ENCODE data around the gene CD300A. TPM values are rescaled to one million over a fixed set of nuclear protein-coding genes. Genes with fewer than 3 reads are reported as not detected.

Gene CD300A
- polyA plus RNA-seq, 1 donor (not counting 4 experiments of a cell fraction or from before 2014, with no cell fraction given): 0.07 TPM

DNA sequence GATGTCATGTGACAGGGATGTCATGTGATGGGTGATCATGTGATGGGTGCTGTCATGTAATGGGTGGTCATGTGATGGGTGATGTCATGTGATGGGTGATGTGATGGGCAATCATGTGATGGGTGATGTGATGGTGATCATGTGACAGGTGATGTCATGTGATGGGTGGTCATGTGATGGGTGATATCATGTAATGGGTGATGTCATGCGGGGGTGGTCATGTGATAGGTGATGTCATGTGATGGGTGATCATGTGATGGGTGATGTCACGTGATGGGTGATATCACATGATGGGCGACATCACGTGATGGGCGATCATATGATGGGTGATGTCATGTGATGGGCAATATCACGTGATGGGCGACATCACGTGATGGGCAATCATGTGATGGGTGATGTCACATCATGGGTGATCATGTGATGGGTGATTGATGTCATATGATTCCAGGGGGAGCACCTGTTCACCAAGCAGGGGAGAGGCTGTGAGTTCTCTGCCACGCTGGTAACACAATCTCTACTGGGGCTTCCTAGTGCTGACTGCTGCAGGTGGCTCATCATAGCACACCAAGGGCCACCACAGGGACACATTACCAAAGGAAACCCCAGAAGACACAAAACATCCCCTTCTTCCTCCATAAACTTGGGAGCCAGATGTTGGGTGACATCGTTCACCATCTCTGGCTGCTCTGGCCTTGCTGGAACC, 48.3 kb downstream of the CD300A start:
- no peak for DNase-seq (ENCODE audit: low read depth, low spot score)

DNA sequence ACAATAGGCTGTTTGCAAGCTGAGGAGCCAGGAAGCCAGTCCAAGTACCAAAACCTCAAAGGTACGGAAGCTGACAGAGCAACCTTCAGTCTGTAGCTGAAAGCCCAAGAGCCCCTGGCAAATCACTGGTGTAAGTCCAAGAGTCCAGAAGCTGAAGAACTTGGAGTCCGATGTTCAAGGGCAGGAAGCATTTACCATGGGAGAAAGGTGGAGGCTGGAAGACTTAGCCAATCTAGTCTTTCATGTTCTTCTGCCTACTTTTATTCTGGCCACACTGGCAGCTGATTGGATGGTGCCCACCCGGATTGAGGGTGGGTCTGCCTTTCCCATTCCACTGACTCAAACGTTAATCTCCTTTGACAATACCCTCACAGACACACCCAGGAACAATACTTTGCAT, 49.5 kb downstream of the CD300A start:
- no peaks in the 10 kb centered on the region for H4K20me1 ChIP-seq (ENCODE audit: control insufficient read depth, extremely low read depth, insufficient read depth, low read length)
- no peak overlapping the region for H3K27ac ChIP-seq (ENCODE audit: control insufficient read depth, insufficient read depth, low read length)
- no peaks in the 10 kb centered on the region for H3K27me3 ChIP-seq (ENCODE audit: control insufficient read depth, extremely low read depth, insufficient read depth, low read length)
- H3K79me2 ChIP-seq (ENCODE audit: control insufficient read depth, insufficient read depth, low read length): no peaks in the 10 kb centered on the region
- H3K9me1 ChIP-seq (ENCODE audit: control insufficient read depth, extremely low read depth, insufficient read depth, low read length): no peaks in the 10 kb centered on the region
- dilution Hi-C loops (cut with MboI; ENCODE audit: extremely low pct_ligation_motif_present, low sequenced_read_pairs): no loop called here
- H3K4me1 ChIP-seq (ENCODE audit: control insufficient read depth, extremely low read depth, insufficient read depth, low read length): no peaks in the 10 kb centered on the region
- FAIRE-seq (no peak), DNase-seq (ENCODE audit: low read depth, low spot score) (no peak)
- no peak overlapping the region for H3K9ac ChIP-seq (ENCODE audit: control insufficient read depth, extremely low read depth, insufficient read depth, low read length)
- peaks cover 10% of the 10 kb centered on the region for H3K9me3 ChIP-seq (ENCODE audit: control insufficient read depth, low read depth, low read length)
- H3K4me3 ChIP-seq (ENCODE audit: control insufficient read depth in 2 of 3, extremely low read depth in 1 of 3, insufficient read depth in 2 of 3, low read depth in 1 of 3, low read length in 3 of 3): no peak overlapping the region
- no peak overlapping the region for H3K4me2 ChIP-seq (ENCODE audit: control insufficient read depth, extremely low read depth, insufficient read depth, low read depth, low read length)
- no peaks in the 10 kb centered on the region for H3K36me3 ChIP-seq (ENCODE audit: control insufficient read depth in 2 of 2, extremely low read depth in 1 of 2, insufficient read depth in 2 of 2, low read length in 2 of 2)
- H2AFZ ChIP-seq (ENCODE audit: control insufficient read depth, low read length): no peak overlapping the region
- TF ChIP-seq EZH2 (IDR thresholded peaks at IDR 0.05; ENCODE audit: low read length): no peak

More for the DNA sequence above, 48.3 kb downstream of the CD300A start:
- H3K27me3 ChIP-seq (ENCODE audit: control insufficient read depth, extremely low read depth, insufficient read depth, low read length): no peaks in the 10 kb centered on the region
- no peak overlapping the region for H2AFZ ChIP-seq (ENCODE audit: control insufficient read depth, low read length)
- no peak overlapping the region for H3K9ac ChIP-seq (ENCODE audit: control insufficient read depth, extremely low read depth, insufficient read depth, low read length)
- no peak overlapping the region for H3K4me2 ChIP-seq (ENCODE audit: control insufficient read depth, extremely low read depth, insufficient read depth, low read depth, low read length)
- H3K9me3 ChIP-seq (ENCODE audit: control insufficient read depth, low read depth, low read length): peaks cover 10% of the 10 kb centered on the region
- no peaks in the 10 kb centered on the region for H3K79me2 ChIP-seq (ENCODE audit: control insufficient read depth, insufficient read depth, low read length)
- no peak for FAIRE-seq
- no peaks in the 10 kb centered on the region for H3K36me3 ChIP-seq (ENCODE audit: control insufficient read depth in 2 of 2, extremely low read depth in 1 of 2, insufficient read depth in 2 of 2, low read length in 2 of 2)
- TF ChIP-seq, protein P1, sequence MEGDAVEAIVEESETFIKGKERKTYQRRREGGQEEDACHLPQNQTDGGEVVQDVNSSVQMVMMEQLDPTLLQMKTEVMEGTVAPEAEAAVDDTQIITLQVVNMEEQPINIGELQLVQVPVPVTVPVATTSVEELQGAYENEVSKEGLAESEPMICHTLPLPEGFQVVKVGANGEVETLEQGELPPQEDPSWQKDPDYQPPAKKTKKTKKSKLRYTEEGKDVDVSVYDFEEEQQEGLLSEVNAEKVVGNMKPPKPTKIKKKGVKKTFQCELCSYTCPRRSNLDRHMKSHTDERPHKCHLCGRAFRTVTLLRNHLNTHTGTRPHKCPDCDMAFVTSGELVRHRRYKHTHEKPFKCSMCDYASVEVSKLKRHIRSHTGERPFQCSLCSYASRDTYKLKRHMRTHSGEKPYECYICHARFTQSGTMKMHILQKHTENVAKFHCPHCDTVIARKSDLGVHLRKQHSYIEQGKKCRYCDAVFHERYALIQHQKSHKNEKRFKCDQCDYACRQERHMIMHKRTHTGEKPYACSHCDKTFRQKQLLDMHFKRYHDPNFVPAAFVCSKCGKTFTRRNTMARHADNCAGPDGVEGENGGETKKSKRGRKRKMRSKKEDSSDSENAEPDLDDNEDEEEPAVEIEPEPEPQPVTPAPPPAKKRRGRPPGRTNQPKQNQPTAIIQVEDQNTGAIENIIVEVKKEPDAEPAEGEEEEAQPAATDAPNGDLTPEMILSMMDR (optimal IDR thresholded peaks at IDR 0.05 in 1 of 3, IDR thresholded peaks at IDR 0.05 in 1 of 3, conservative IDR thresholded peaks at IDR 0.05 in 1 of 3; ENCODE audit: extremely low read depth in 1 of 3, insufficient read depth in 2 of 3, low read length in 3 of 3): no peak
- no peak for TF ChIP-seq EZH2 (IDR thresholded peaks at IDR 0.05; ENCODE audit: low read length)
- H3K4me1 ChIP-seq (ENCODE audit: control insufficient read depth, extremely low read depth, insufficient read depth, low read length): no peaks in the 10 kb centered on the region
- no peaks in the 10 kb centered on the region for H4K20me1 ChIP-seq (ENCODE audit: control insufficient read depth, extremely low read depth, insufficient read depth, low read length)
- dilution Hi-C loops (cut with MboI; ENCODE audit: extremely low pct_ligation_motif_present, low sequenced_read_pairs): no loop called here
- H3K4me3 ChIP-seq (ENCODE audit: control insufficient read depth in 2 of 3, extremely low read depth in 1 of 3, insufficient read depth in 2 of 3, low read depth in 1 of 3, low read length in 3 of 3): no peak overlapping the region
- H3K27ac ChIP-seq (ENCODE audit: control insufficient read depth, insufficient read depth, low read length): peak overlapping the region; percentile 10
- H3K9me1 ChIP-seq (ENCODE audit: control insufficient read depth, extremely low read depth, insufficient read depth, low read length): no peaks in the 10 kb centered on the region
